Brain microvascular endothelial cell (primary cell): ENCODE data around the gene KLHL35.

Experiments
- DNase-seq: peaks from one replicate; pipeline ENCODE4 v3.0.0-alpha.2; 2020
- H3K27ac ChIP-seq: fragments of 250-450 bp; sonication (Bioruptor Pico); 2 replicates; pipeline ENCODE4 v1.5.1; 2020; ENCODE audit warnings: mild to moderate bottlenecking, moderate library complexity
- H3K27me3 ChIP-seq: fragments of 250-450 bp; sonication (Bioruptor Pico); replicated peaks from 2 replicates; pipeline ENCODE4 v1.5.1; 2020; ENCODE audit warnings: mild to moderate bottlenecking
- H3K36me3 ChIP-seq: fragments of 250-450 bp; sonication (Bioruptor Pico); replicated peaks from 2 replicates; pipeline ENCODE4 v1.5.1; 2020; ENCODE audit warnings: mild to moderate bottlenecking
- H3K4me3 ChIP-seq: 2 replicates; pipeline ENCODE4 v1.5.1; 2011; ENCODE audit warnings: low read depth, mild to moderate bottlenecking, control low read depth, low read length, moderate library complexity
- CTCF ChIP-seq: IDR thresholded peaks from 2 replicates; pipeline ENCODE4 v1.5.1; 2011; ENCODE audit warnings: low read depth, mild to moderate bottlenecking, moderate library complexity, low read length, control low read depth, inconsistent platforms; ENCODE audit errors: missing control alignments
- in situ Hi-C: cut with HindIII; loops from 2 replicates; pipeline ENCODE4 v1.10.0; 2017; ENCODE audit warnings: low sequenced_read_pairs, low pct_ligation_motif_present

Gene KLHL35

DNA sequence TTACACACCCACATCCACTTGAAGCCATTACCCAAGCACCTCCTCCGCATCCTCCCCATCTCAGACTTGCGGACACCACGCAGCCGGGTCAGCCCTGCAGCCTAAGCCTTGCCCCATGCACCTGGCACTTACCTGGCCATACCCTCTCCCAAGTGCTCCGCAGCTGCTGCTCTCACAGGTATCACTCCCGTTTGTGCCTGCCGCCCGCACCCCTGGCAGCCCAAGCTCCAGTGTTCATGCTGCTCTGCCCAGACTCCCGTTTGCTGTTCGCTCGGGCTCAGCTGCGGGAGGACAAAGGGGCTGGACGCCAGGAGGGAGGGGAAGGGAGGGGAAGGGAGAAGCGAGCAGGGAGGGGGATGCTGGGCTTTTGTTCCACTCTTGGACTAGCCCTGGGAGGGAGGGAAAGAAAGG lies at the start of gene KLHL35:
Gene KLHL35 (minus strand): TSS at position 293 of the 411 bp plus-strand sequence. CDS start 2,574 bp downstream, outside the sequence.
- in situ Hi-C loops: no loop called here
- no peak for TF ChIP-seq CTCF

DNA sequence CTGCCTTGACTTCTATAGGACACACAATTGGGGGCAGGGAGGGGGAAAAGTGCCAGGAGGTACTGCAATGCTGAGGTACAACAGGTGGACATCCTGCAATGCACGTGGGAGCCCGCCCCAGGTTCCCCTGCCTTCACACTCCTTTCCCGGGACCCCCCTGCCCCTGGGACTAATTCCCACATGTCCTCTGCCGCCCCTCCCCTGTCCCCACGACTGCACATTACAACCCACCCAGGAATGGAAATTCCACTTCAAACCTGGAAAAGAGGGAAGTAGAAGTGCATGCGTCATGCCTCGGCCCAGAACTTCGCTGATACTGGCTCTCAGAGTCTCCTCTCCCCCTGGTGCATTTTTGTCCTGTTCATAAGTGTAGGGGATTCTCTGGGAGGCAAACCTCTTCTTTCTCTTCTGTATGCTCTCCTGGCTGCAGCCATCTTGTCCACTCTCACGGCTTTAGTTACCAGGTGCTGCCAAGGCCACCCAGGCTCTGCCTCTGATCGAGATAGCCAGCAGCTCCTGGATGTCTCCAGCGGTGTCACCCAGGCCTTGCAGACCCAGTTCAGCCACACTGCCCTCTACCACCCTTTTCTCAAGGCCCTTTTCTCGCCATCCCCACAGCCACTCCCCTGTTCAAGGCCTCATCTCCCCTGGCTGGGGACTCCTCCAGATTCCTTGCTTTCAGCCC lies 49.1 kb upstream of the KLHL35 start:
- Histone ChIP-seq H3K27me3 (no peaks in the 10 kb centered on the region), H3K27ac (no peak overlapping the region), H3K4me3 (no peak overlapping the region), H3K36me3 (no peaks in the 10 kb centered on the region)
- in situ Hi-C loops: no loop called here
- DNase-seq: no peak
- no peak for TF ChIP-seq CTCF

More for the DNA sequence above, at the start of gene KLHL35:
- Histone ChIP-seq H3K27me3 (peaks cover 30% of the 10 kb centered on the region), H3K4me3 (no peak within 1 kb of the TSS), H3K27ac (no peak within 1 kb of the TSS), H3K36me3 (no peaks in the 10 kb centered on the region)
- DNase-seq: no peak

DNA sequence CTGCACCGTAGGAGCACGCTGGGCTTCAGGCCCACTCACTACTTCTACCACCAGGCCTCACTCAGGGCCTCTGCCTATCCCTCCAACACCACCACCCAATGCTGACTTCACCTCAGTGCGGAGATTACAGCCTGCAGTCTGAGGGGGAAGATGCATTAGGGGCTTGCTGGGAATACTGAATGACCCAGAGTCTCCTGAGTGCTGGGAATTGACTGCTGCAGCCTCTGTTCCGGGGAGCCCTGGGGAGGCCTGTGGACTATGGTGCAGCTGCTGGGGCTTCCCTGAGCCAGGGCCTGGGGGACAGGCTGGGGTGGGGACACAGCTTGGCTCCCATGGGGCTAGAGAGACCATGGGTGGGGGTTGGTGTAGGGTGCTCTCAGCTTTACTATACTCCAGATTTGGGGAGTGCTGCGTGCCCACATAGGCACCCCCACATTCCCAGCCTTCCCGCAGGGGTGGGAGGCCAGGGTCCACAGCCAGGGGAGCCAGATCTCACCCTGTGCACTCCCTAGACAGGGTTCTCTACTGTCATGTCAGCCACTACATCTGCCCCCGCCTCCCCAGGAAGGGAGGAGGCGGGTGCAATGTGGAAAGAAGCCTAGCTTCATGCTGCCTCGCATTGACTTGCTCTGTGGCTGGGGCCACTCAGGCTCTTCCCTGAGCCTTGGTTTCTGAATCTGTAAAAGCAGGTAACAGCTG lies 48.4 kb upstream of the KLHL35 start:
- no peak for DNase-seq
- no peak for TF ChIP-seq CTCF
- Histone ChIP-seq H3K27ac (no peak overlapping the region), H3K36me3 (no peaks in the 10 kb centered on the region), H3K4me3 (no peak overlapping the region), H3K27me3 (no peaks in the 10 kb centered on the region)
- in situ Hi-C loops: no loop called here

DNA sequence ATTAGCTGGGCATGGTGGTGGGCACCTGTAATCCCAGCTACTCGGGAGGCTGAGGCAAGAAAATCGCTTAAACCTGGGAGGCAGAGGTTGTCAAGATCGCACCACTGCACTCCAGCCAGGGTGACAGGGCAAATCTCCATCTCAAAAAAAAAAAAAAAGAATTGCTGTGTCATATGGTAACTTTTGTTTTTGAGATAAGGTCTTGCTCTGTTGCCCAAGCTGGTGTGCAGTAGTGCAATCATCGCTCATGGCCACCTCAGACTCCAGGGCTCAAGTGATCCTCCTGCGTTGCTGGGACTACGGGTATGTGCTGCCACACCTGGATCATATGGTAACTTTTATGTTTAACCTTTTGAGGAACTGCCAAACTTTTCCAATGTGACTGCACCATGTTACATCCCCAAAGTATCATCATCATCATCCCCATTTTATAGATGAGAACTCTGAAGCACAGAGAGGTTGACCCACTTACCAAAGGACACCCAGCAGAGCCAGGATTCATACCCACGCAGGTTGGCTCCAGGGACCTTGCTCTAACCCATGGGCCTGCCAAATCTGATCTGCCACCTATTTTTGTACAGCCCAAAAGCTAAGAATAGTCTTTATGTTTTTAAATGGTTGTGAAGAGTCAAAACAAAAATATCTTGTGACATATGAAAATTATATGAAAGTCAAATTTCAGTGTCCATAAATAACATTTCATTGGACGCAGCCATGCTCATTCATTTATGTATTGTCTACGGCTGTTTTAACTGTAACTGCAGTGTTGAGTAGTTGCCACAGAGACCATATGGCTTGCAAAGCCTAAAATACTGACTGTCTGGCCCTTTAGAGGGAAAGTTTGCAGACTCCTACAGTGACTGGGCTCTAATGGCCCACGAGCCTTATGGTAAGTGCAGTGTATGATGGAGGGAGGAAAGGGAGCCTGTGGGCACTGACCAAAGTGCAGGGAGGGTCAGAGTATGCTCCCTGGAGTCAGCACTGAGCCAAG lies 47.5 kb upstream of the KLHL35 start:
- DNase-seq: no peak
- Histone ChIP-seq H3K27ac (no peak overlapping the region), H3K36me3 (no peaks in the 10 kb centered on the region), H3K27me3 (no peaks in the 10 kb centered on the region), H3K4me3 (no peak overlapping the region)
- in situ Hi-C loops: no loop called here
- no peak for TF ChIP-seq CTCF

DNA sequence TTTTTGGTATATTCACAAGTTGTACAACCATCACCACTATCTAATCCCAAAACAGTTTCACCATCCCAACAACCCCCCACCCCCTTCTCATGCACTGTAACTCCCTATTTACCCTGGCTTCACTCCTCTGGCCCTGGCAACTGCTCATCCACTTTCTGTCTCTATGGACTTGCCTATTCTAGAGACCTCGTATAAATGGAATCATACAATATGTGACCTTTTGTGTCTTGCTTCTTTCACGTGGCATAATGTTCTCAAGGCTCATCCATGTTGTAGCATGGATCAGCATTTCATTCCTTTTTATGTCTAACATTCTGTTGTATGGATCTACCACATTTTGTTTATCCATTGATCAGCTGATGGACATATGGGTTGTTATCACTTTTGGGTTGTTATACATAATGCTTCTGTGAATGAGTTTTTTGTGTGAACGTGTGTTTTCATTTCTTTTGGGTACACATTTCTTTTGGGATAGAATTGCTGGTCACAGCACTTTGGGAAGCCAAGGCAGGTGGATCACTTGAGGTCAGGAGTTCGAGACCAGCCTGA lies 46.7 kb upstream of the KLHL35 start:
- H3K4me3 ChIP-seq: no peak overlapping the region
- in situ Hi-C loops: no loop called here
- no peak overlapping the region for H3K27ac ChIP-seq
- H3K36me3 ChIP-seq: no peaks in the 10 kb centered on the region
- no peaks in the 10 kb centered on the region for H3K27me3 ChIP-seq
- no peak for DNase-seq
- TF ChIP-seq CTCF: no peak
